ENCODE results near the gene WNT7A.

The WNT7A gene

DNA sequence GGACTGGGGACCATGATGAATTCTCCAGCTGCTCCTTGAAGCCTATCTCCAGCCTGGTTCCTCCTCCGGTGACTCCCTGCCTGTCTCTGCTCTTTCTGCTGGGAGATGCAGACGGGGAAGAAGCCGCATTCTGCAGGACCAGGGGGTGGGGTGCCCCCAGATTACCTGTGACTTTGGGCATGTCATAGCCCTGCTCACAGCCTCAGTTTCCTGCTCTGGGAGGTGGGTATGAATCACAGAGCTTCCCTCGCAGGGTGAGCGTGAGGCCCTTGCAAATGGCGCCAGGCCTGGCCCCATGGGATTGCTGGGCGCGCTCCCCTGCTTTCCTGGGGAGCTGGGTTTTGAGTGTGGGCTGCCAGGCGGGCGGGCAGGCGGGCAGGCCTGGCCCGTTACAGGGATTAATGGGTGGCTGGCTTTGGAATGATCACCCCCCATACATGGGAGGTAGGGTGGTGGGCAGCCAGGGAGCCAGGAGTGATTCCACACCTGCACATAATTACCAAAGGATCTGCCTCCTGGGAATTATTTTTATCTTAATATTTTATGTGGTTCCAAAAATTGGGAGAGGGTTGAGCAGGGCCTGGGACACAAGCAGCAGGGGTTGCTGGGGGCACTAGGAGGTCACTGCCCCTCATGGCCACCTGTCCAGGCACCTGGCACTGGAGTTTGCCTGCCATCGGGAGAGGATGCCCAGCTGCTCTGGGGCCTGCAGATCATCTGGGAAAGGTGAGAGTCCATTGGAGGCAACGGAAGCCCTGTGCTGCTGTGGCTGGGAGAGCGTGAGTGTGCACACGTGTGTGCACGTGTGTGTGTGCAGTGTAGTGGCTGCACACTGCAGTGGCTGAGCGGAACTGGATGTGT, 106.8 kb downstream of the WNT7A start:
- TF ChIP-seq EZH2phosphoT487 (IDR thresholded peaks at IDR 0.05; ENCODE audit: borderline replicate concordance), result no peak
- TF ChIP-seq, protein P1, sequence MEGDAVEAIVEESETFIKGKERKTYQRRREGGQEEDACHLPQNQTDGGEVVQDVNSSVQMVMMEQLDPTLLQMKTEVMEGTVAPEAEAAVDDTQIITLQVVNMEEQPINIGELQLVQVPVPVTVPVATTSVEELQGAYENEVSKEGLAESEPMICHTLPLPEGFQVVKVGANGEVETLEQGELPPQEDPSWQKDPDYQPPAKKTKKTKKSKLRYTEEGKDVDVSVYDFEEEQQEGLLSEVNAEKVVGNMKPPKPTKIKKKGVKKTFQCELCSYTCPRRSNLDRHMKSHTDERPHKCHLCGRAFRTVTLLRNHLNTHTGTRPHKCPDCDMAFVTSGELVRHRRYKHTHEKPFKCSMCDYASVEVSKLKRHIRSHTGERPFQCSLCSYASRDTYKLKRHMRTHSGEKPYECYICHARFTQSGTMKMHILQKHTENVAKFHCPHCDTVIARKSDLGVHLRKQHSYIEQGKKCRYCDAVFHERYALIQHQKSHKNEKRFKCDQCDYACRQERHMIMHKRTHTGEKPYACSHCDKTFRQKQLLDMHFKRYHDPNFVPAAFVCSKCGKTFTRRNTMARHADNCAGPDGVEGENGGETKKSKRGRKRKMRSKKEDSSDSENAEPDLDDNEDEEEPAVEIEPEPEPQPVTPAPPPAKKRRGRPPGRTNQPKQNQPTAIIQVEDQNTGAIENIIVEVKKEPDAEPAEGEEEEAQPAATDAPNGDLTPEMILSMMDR (conservative IDR thresholded peaks at IDR 0.05; ENCODE audit: low read length), result no peak
- H3K9ac ChIP-seq (ENCODE audit: low read depth, low read length, poor library complexity, severe bottlenecking), result no peak overlapping the region
- H3K4me2 ChIP-seq (ENCODE audit: low read depth, low read length, poor library complexity, severe bottlenecking), result peak overlapping the region; percentile 19
- H3K9me3 ChIP-seq (ENCODE audit: insufficient read depth, low read depth, low read length), result no peaks in the 10 kb centered on the region
- no peaks in the 10 kb centered on the region for H3K27me3 ChIP-seq (ENCODE audit: insufficient read depth, low read length, poor library complexity, severe bottlenecking)
- H3K9me2 ChIP-seq (replicated peaks; ENCODE audit: low read depth, low read length), result no peaks in the 10 kb centered on the region
- no peaks in the 10 kb centered on the region for H3F3A ChIP-seq (ENCODE audit: low read depth)
- no peak overlapping the region for H3K4me3 ChIP-seq (ENCODE audit: low read length, poor library complexity, severe bottlenecking)
- H3K36me3 ChIP-seq (ENCODE audit: insufficient read depth, low read length), result no peaks in the 10 kb centered on the region
- no peak overlapping the region for H2AFZ ChIP-seq (ENCODE audit: low read length)
- H3K4me1 ChIP-seq (ENCODE audit: insufficient read depth, low read length, poor library complexity, severe bottlenecking), result peaks cover 30% of the 10 kb centered on the region
- H4K20me1 ChIP-seq (ENCODE audit: insufficient read depth, low read length, poor library complexity, severe bottlenecking), result no peaks in the 10 kb centered on the region
- H3K79me2 ChIP-seq (ENCODE audit: insufficient read depth, low read length), result no peaks in the 10 kb centered on the region

DNA sequence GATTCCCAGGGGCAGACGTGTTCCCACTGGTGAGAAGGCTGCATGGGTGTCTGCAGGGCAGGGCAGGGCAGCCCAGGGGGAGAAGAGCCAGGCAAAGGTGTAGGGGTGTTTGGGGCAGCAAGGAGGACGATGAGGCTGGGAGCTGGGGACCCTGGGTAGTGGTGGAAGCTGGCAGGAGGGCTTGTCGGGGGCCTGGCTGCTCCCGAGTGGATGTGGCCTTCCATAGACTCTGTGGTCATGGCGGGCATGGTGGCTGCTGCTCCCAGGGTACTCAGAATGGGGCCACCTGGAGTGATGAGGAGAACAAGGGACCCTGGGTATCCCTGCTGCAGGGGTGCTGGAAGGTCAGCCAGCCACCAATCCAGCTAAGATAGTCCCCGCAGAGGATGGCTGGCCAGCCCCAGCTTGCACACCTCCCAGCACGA, 107.5 kb downstream of the WNT7A start:
- Histone ChIP-seq H3K4me2 (ENCODE audit: low read depth, low read length, poor library complexity, severe bottlenecking) (peak overlapping the region; percentile 54), H2AFZ (ENCODE audit: low read length) (no peak overlapping the region), H3K79me2 (ENCODE audit: insufficient read depth, low read length) (no peaks in the 10 kb centered on the region)

DNA sequence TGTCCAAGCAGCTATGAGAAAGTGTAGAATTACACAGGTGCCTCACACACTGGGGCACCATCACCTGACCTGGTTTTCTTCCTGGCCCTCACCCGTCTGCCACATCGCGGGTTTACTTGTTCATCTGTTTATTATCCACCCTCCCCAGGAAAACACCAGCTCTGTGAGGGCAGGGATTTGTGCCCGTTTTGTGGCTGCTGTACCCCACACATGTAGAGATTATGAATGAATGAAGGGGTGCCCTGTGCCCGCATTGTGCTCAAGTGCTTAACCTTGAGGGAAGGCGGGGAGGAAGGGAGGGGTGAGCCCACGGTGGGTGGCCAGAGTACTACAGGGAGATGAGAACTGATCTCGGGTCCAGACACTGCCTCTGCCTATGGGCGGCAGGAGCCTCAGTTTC, 108.4 kb downstream of the WNT7A start:
- Histone ChIP-seq H3K79me2 (ENCODE audit: insufficient read depth, low read length) (no peaks in the 10 kb centered on the region), H3K4me1 (ENCODE audit: insufficient read depth, low read length, poor library complexity, severe bottlenecking) (peaks cover 30% of the 10 kb centered on the region), H3K27me3 (ENCODE audit: insufficient read depth, low read length, poor library complexity, severe bottlenecking) (no peaks in the 10 kb centered on the region), H3K9ac (ENCODE audit: low read depth, low read length, poor library complexity, severe bottlenecking) (no peak overlapping the region), H4K20me1 (ENCODE audit: insufficient read depth, low read length, poor library complexity, severe bottlenecking) (no peaks in the 10 kb centered on the region), H2AFZ (ENCODE audit: low read length) (no peak overlapping the region), H3K4me3 (ENCODE audit: low read length, poor library complexity, severe bottlenecking) (peak overlapping the region; percentile 54), H3F3A (ENCODE audit: low read depth) (no peaks in the 10 kb centered on the region), H3K9me2 (replicated peaks; ENCODE audit: low read depth, low read length) (no peaks in the 10 kb centered on the region), H3K4me2 (ENCODE audit: low read depth, low read length, poor library complexity, severe bottlenecking) (peak overlapping the region; percentile 54), H3K9me3 (ENCODE audit: insufficient read depth, low read depth, low read length) (no peaks in the 10 kb centered on the region), H3K36me3 (ENCODE audit: insufficient read depth, low read length) (no peaks in the 10 kb centered on the region)
- TF ChIP-seq, protein P1 (conservative IDR thresholded peaks at IDR 0.05; ENCODE audit: low read length), result no peak
- no peak for TF ChIP-seq EZH2phosphoT487 (IDR thresholded peaks at IDR 0.05; ENCODE audit: borderline replicate concordance)

More for the DNA sequence above, 107.5 kb downstream of the WNT7A start:
- no peak overlapping the region for H3K9ac ChIP-seq (ENCODE audit: low read depth, low read length, poor library complexity, severe bottlenecking)
- TF ChIP-seq, protein P1 (conservative IDR thresholded peaks at IDR 0.05; ENCODE audit: low read length), result no peak
- TF ChIP-seq EZH2phosphoT487 (IDR thresholded peaks at IDR 0.05; ENCODE audit: borderline replicate concordance), result no peak
- H3K9me2 ChIP-seq (replicated peaks; ENCODE audit: low read depth, low read length), result no peaks in the 10 kb centered on the region
- no peaks in the 10 kb centered on the region for H3K36me3 ChIP-seq (ENCODE audit: insufficient read depth, low read length)
- no peaks in the 10 kb centered on the region for H4K20me1 ChIP-seq (ENCODE audit: insufficient read depth, low read length, poor library complexity, severe bottlenecking)
- no peak overlapping the region for H3K4me3 ChIP-seq (ENCODE audit: low read length, poor library complexity, severe bottlenecking)
- peaks cover 30% of the 10 kb centered on the region for H3K4me1 ChIP-seq (ENCODE audit: insufficient read depth, low read length, poor library complexity, severe bottlenecking)
- H3F3A ChIP-seq (ENCODE audit: low read depth), result no peaks in the 10 kb centered on the region
- no peaks in the 10 kb centered on the region for H3K27me3 ChIP-seq (ENCODE audit: insufficient read depth, low read length, poor library complexity, severe bottlenecking)
- H3K9me3 ChIP-seq (ENCODE audit: insufficient read depth, low read depth, low read length), result no peaks in the 10 kb centered on the region
